HUDEP-2 (cell line): Measurements from ENCODE around the gene IFITM1.

Experiments
- DNase-seq, 76 experiments: peaks; one replicate each; lab custom pipeline; 2025; ENCODE audit not compliant: unreplicated experiment in 76 of 76; lab: John Stamatoyannopoulos, UW

Gene IFITM1

GRCh38 chr11:313787-314553 lies at the start of gene IFITM1:
Gene IFITM1, plus strand, starts transcription at chr11:314040. Its CDS starts 131 bp downstream, at chr11:314171.
- DNase-seq: no peak

- peak in 1 of 76 experiments; percentile 38 for DNase-seq
Measured at GRCh38 chr11:266676-267439, 47.0 kb upstream of the IFITM1 start.

- peak in 20 of 76 experiments; percentile 10 to 51 (median 35) for DNase-seq
Measured at GRCh38 chr11:267491-267994, 46.3 kb upstream of the IFITM1 start.

GRCh38 chr11:268716-269145 lies 45.1 kb upstream of the IFITM1 start:
- peak in 56 of 76 experiments; percentile 7 to 75 (median 46) for DNase-seq

GRCh38 chr11:269146-269890 lies 44.5 kb upstream of the IFITM1 start:
- peak in 25 of 76 experiments; percentile 14 to 67 (median 41) for DNase-seq

GRCh38 chr11:270451-271318 lies 43.2 kb upstream of the IFITM1 start:
- DNase-seq: no peak

- no peak for DNase-seq
Measured at GRCh38 chr11:271319-271715, 42.5 kb upstream of the IFITM1 start.

GRCh38 chr11:272195-272930 lies 41.5 kb upstream of the IFITM1 start:
- no peak for DNase-seq

GRCh38 chr11:272931-273198 lies 41.0 kb upstream of the IFITM1 start:
- no peak for DNase-seq

- DNase-seq: no peak
Measured at GRCh38 chr11:276219-276618, 37.6 kb upstream of the IFITM1 start.

GRCh38 chr11:278001-278951 lies 35.6 kb upstream of the IFITM1 start, which contains the start of gene NLRP6:
Gene NLRP6, plus strand, starts transcription at chr11:278407. Its CDS starts 163 bp downstream, at chr11:278570.
- DNase-seq: no peak

GRCh38 chr11:279040-279965 lies 34.5 kb upstream of the IFITM1 start:
- no peak for DNase-seq

GRCh38 chr11:279966-280705 lies 33.7 kb upstream of the IFITM1 start:
- DNase-seq: no peak

- DNase-seq: no peak
Measured at GRCh38 chr11:280706-281485, 32.9 kb upstream of the IFITM1 start.

- DNase-seq: no peak
Measured at GRCh38 chr11:281486-282161, 32.2 kb upstream of the IFITM1 start.
